Endodermal cell (in vitro differentiated cells): ENCODE measurements around the gene VOPP1. TPM values are rescaled to one million over a fixed set of nuclear protein-coding genes. Genes with fewer than 3 reads are reported as not detected.
A peak's percentile ranks its signal among the peaks of the same experiment; 100 is the strongest.

Experiments
- DNase-seq: peaks from one replicate; pipeline ENCODE4 v3.0.0-alpha.2; 2017
- H3K27ac ChIP-seq: 2 replicates; pipeline ENCODE4 v1.5.1; 2013; ENCODE audit warnings: mild to moderate bottlenecking, low read depth, low read length, moderate library complexity
- H3K27me3 ChIP-seq: 2 replicates; pipeline ENCODE4 v1.6.1; 2013; ENCODE audit warnings: mild to moderate bottlenecking, low read length, moderate library complexity; ENCODE audit not compliant: insufficient read depth, control insufficient read depth, poor library complexity, severe bottlenecking
- H3K36me3 ChIP-seq: 2 replicates; pipeline ENCODE4 v1.7.0; 2013; ENCODE audit warnings: mild to moderate bottlenecking, low read length, moderate library complexity; ENCODE audit not compliant: control insufficient read depth, insufficient read depth
- H3K4me1 ChIP-seq: one replicate; pipeline ENCODE4 v1.7.0; 2013; ENCODE audit warnings: low read length; ENCODE audit not compliant: control insufficient read depth, insufficient read depth
- H3K4me3 ChIP-seq: 2 replicates; pipeline ENCODE4 v1.5.1; 2013; ENCODE audit warnings: mild to moderate bottlenecking, low read length, moderate library complexity
- H3K9ac ChIP-seq: 2 replicates; pipeline ENCODE4 v1.6.1; 2013; ENCODE audit warnings: mild to moderate bottlenecking, low read length, moderate library complexity; ENCODE audit not compliant: poor library complexity, severe bottlenecking; ENCODE audit errors: extremely low read depth
- H3K9me3 ChIP-seq: 2 replicates; pipeline ENCODE4 v1.6.1; 2013; ENCODE audit warnings: mild to moderate bottlenecking, low read length, moderate library complexity; ENCODE audit not compliant: control insufficient read depth
- H3K27ac Mint-ChIP-seq: 2 replicates; pipeline ENCODE4 v1.8.0; 2020; ENCODE audit warnings: mixed read lengths
- H3K27me3 Mint-ChIP-seq: 2 replicates; pipeline ENCODE4 v1.8.0; 2021; ENCODE audit warnings: mild to moderate bottlenecking, mixed read lengths; ENCODE audit not compliant: insufficient read depth
- H3K36me3 Mint-ChIP-seq: 2 replicates; pipeline ENCODE4 v1.8.0; 2020; ENCODE audit warnings: low read depth, mixed read lengths
- H3K4me1 Mint-ChIP-seq: 2 replicates; pipeline ENCODE4 v1.8.0; 2020; ENCODE audit warnings: mixed read lengths
- H3K4me3 Mint-ChIP-seq: 2 replicates; pipeline ENCODE4 v1.8.0; 2020; ENCODE audit warnings: mild to moderate bottlenecking, moderate library complexity, mixed read lengths
- H3K9me3 Mint-ChIP-seq: 2 replicates; pipeline ENCODE4 v1.8.0; 2020; ENCODE audit warnings: mild to moderate bottlenecking, mixed read lengths
- CTCF ChIP-seq: fragments of 200-600 bp; sonication (generic); conservative IDR thresholded peaks from 2 replicates; pipeline ENCODE4 v1.5.0; 2021; ENCODE audit warnings: antibody characterized with exemption, mild to moderate bottlenecking
- WGBS, 2 experiments: methylation state at CpG; one replicate each; pipeline versions ENCODE4 v1.1.5 to v1.1.7; 2013; ENCODE audit warnings: missing lambda C conversion rate in 2 of 2, mixed read lengths in 1 of 2; ENCODE audit not compliant: insufficient coverage in 1 of 2, insufficient read length in 1 of 2; 5-methylcytosine and 5-hydroxymethylcytosine counted together
- total RNA-seq, 2 donors: library from RNA; stranded (reverse); fragmentation: NEBNext Ultra II Directional in 1 of 2; extraction: Animal tissue kit (Norgen Biotek cat#: 25700) in 1 of 2; gene quantifications; 2 replicates in 1 of 2; 3 replicates in 1 of 2; pipeline ENCODE4 v1.2.1, GENCODE V29; 2021

Gene VOPP1
- total RNA-seq, 2 donors from 2014 or later: 48.8 to 53.6 TPM

GRCh38 chr7:55475855-55476803, 96.2 kb downstream of the VOPP1 start:
- Histone ChIP-seq H3K9ac (no peak overlapping the region), H3K27me3 (no peaks in the 10 kb centered on the region), H3K4me1 (no peaks in the 10 kb centered on the region), H3K36me3 (peaks cover 5% of the 10 kb centered on the region), H3K27ac (no peak overlapping the region), H3K4me3 (no peak overlapping the region), H3K9me3 (no peaks in the 10 kb centered on the region)
- DNase-seq: peak; percentile 31
- H3K9me3 Mint-ChIP-seq: no peaks in the 10 kb centered on the region
- WGBS, 2 experiments: 68 to 92% methylated on average over 11 to 19 of the region's 19 CpGs
- H3K27ac Mint-ChIP-seq: no peak overlapping the region
- no peak overlapping the region for H3K4me3 Mint-ChIP-seq
- peaks cover 2% of the 10 kb centered on the region for H3K36me3 Mint-ChIP-seq
- H3K27me3 Mint-ChIP-seq: no peaks in the 10 kb centered on the region
- H3K4me1 Mint-ChIP-seq: no peaks in the 10 kb centered on the region
- no peak for TF ChIP-seq CTCF

GRCh38 chr7:55474944-55475854, 97.1 kb downstream of the VOPP1 start:
- no peaks in the 10 kb centered on the region for H3K4me1 ChIP-seq
- DNase-seq: no peak
- H3K9me3 Mint-ChIP-seq: no peaks in the 10 kb centered on the region
- H3K4me1 Mint-ChIP-seq: no peaks in the 10 kb centered on the region
- no peak overlapping the region for H3K9ac ChIP-seq
- H3K4me3 ChIP-seq: no peak overlapping the region
- H3K27me3 ChIP-seq: no peaks in the 10 kb centered on the region
- H3K36me3 Mint-ChIP-seq: peaks cover 7% of the 10 kb centered on the region
- peaks cover 5% of the 10 kb centered on the region for H3K36me3 ChIP-seq
- no peaks in the 10 kb centered on the region for H3K27me3 Mint-ChIP-seq
- TF ChIP-seq CTCF: no peak
- no peak overlapping the region for H3K27ac Mint-ChIP-seq
- no peaks in the 10 kb centered on the region for H3K9me3 ChIP-seq
- H3K27ac ChIP-seq: no peak overlapping the region
- WGBS, 2 experiments: 94 to 96% methylated on average over 13 to 22 of the region's 22 CpGs
- no peak overlapping the region for H3K4me3 Mint-ChIP-seq

GRCh38 chr7:55473932-55474331, 98.4 kb downstream of the VOPP1 start:
- Mint-ChIP-seq H3K4me1 (no peaks in the 10 kb centered on the region), H3K27ac (no peak overlapping the region)
- H3K9me3 ChIP-seq: no peaks in the 10 kb centered on the region

More at GRCh38 chr7:55473932-55474331, 98.4 kb downstream of the VOPP1 start:
- no peak for TF ChIP-seq CTCF
- no peak overlapping the region for H3K4me3 Mint-ChIP-seq
- no peaks in the 10 kb centered on the region for H3K9me3 Mint-ChIP-seq
- Histone ChIP-seq H3K9ac (no peak overlapping the region), H3K36me3 (peaks cover 5% of the 10 kb centered on the region), H3K27me3 (no peaks in the 10 kb centered on the region), H3K27ac (no peak overlapping the region), H3K4me3 (no peak overlapping the region), H3K4me1 (no peaks in the 10 kb centered on the region)
- WGBS, 2 experiments: 92 to 100% methylated on average over 8 to 10 of the region's 10 CpGs
- no peaks in the 10 kb centered on the region for H3K27me3 Mint-ChIP-seq
- DNase-seq: no peak
- peaks cover 8% of the 10 kb centered on the region for H3K36me3 Mint-ChIP-seq
